NAMALWA (cell line): ENCODE results near the gene C5orf15.

Experiments used
- DNase-seq: peaks from one replicate; pipeline ENCODE4 v3.0.0-alpha.2; 2015; ENCODE audit warnings: low spot score

C5orf15 gene

GRCh38 chr5:133924221-133924920, 44.1 kb downstream of the C5orf15 start:
- DNase-seq, result no peak

DNA sequence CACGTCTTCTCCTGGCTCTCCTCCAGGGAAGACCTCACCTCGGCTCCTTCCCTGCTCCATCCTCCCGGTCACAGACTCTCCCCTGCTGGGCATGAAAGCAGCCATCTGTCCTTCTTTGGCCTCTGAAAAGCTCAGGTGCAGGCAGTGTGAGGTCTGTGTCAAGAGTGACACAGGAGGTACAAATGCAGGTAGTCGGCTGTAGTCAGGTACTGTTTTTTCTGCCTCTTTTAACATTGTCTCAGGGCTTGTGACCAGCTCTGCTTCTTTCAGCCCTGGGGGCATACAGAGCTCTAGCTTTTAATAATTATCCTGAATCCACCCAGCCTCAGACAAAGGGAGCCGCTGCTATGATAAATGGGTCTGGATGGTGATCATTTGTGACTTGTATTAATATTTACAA, 46.4 kb downstream of the C5orf15 start:
- no peak for DNase-seq

- DNase-seq, result no peak
These were observed 47.4 kb downstream of the C5orf15 start for GRCh38 chr5:133921069-133921468.

GRCh38 chr5:133919148-133920136, 49.0 kb downstream of the C5orf15 start:
- peak; percentile 53 for DNase-seq

- DNase-seq, result no peak
These were observed 49.7 kb downstream of the C5orf15 start for GRCh38 chr5:133918731-133919130.

DNA sequence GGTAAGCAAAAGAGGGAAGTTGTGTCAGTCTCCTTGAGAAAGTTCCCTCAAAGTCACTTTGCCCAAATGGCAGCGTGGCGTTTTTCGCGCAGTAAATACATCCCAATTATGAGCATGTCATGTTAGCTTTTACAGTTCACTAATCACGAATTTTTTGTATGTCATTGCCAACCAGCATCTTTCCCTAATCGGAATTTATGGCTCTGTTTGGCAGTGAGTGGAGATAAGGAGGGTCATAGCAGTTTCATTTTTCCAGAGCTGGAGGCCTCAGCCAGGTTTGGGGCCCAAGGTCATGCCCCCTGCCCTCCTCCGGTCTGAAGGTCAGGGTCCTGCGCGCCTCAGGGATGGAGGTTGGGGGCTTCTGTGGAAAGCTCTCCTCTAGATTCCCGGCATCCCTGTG, 50.1 kb downstream of the C5orf15 start:
- no peak for DNase-seq

DNA sequence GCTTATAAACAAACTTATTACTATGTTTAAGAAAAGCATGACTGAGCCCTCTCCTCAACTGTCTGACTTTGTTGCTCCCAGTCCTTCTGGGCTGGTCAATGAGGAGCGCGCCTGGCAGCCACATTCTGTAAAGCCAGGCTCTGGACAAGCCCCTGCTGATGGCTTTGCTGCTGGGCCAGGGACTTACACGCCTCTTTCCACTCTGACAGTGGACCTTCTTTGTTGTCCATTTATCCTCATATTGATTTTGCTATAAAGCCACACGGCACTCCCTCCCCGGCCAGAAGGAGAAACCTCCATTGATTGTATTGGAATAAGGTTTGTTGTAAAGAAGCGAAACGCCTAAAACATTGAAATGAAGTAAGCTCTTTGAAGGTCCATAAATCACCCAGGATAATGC, 50.6 kb downstream of the C5orf15 start:
- no peak for DNase-seq

DNA sequence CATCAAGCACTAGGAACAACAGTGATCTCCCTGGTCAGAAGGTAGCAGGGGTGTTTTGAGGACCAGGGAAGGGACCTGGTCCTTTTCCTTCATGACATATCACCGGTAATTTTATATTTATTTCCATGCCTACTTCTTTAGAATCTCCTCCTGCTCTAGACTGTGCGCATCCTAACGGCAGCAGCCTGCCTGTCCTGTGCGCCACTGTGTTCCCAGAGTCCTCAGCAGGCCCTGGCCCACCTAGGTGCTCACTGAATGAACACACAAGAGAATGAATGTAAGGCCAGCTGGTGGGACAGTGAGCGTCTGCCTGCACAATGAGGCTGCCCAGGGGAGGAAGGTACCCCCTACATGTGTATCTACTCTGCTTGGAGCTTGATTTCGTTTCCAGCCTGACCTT, 51.5 kb downstream of the C5orf15 start:
- DNase-seq, result no peak

DNA sequence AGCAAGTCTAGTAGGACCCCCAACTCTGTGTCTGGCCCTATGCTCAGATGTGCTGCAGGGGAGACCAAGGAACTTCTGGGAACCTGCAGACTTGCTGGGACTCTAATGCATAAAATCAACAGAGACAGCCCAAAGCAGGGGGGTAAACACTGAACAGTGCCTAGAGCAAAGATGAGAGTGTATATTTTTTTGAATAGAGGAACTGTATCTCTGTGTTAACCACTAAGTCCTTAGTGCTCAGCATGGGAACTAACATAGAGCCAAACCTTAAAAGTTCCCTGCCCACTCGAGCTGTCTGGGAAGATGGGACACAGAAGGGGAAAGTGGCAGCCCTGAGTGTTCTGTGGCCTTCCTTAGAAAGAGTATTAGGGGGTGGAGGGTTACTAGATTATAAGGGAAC, 51.9 kb downstream of the C5orf15 start:
- no peak for DNase-seq

DNA sequence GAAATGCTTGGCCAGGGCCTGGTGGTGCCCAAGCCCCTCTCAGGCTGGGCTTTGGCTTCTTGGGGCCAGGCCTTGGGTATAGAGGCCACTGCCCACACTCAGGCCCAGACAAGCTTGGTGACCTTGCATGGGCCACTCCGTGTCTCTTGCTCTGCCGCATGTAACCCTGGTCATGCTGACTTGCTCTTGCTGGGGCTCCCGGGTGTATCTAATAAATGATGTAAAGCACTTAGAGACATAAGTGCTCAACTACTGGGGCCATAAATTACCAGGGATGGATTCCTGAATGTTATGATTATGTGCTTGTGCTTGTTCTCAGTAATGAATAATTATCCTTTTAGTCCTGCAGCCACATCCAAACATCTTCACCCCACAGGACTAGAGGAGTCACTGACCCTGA, 54.0 kb downstream of the C5orf15 start:
- DNase-seq, result no peak

DNA sequence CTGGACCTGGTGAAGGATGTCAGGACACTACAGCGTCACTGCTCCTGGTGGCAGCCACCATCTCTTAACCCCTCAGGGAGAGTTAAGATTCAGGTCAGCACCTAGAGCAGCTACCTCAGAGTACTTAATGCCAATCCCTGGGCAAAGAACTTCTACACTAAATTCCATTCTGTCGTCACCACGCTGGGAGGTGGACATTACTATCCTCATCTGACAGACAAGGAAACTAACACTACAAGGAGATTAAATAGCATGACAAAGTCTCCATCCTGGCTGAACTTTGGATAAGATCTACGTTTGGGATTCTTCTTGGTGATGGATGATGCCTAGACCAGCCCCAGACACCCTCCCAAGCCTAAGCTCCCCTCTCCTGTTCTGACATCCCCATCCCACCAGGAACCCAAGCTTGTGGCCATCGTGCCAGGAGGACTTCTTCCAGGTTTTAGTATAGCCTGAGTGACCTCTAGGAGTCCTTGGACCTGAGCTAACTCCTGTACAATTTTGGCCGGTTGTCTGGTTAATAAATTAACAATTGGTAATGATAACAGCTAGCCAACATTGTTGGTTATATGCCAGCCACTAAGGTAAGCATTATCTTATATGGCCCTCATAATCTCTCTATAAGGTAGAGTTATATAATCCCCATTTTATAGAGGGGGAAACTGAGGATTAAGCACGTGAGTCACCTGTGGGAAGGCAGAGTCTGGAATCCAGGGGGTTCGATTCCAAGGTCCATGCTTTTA, 54.8 kb downstream of the C5orf15 start:
- no peak for DNase-seq

DNA sequence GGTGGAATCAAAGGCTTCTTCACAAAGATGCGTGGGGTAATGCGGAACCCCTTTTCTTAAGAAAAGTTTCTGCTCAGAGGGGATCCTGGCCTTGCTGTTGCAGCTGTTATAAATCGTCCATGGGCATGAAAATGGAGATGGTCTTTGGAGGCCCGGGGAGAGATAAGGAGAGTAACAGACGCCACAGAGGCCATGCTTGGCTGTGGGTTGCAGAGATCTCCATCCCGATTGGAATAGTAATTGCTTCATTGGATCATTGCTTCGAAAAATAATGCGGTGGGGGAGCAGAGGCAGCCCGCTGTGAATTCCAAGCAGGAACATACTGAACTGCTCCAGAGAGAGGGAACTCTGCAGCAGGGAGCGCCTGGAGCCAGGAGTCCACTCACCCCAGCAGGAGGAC, 55.5 kb downstream of the C5orf15 start:
- no peak for DNase-seq

DNA sequence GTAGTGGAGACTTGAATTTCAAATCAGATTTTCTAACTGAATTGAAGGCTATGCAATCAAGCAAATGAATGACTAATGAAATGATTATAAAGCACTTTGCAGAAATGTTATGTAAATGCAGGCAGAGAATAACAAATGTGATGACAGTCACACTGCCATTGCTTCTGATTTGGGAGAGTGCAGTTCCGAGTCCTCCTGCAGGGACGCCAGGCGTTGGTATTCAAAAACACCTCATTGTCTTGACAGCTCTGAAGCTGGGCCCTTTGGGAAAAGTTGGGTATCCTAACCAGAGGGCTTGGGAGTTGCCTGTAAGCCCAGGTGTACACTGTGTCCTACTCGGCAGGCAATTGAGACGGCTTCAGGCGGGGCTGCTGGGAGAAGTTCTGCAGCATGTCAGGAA, 57.9 kb downstream of the C5orf15 start:
- no peak for DNase-seq

- DNase-seq, result no peak
These were observed 58.8 kb downstream of the C5orf15 start for GRCh38 chr5:133909603-133910002.

- DNase-seq, result no peak
These were observed 61.4 kb downstream of the C5orf15 start for GRCh38 chr5:133907075-133907474.

DNA sequence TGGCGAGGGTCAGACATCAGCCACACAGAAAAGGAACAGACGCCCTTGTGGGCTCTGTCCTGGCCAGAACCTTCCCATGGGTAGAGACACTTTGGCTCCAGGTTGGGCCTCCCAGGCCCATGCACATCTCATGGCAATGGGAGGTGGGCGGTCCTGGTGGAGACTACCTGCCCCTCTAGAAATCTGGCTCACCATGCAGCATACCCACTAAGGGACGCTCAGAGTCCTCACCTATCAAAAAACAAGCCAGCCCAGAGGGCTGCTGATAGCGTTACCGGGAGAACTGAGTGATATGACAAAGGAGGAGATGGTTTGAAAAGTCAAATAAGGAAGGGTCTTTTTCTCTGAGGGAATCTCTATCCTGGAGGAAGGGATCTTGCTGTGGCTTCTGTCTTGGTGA, 62.1 kb downstream of the C5orf15 start:
- peak; percentile 62 for DNase-seq
